Inferior parietal cortex (tissue), 1 donor: Measurements from ENCODE around the gene PHRF1.

Source experiments
- DNase-seq: peaks from one replicate; pipeline ENCODE4 v3.0.0-alpha.2; 2016; ENCODE audit errors: extremely low spot score

PHRF1 gene

DNA sequence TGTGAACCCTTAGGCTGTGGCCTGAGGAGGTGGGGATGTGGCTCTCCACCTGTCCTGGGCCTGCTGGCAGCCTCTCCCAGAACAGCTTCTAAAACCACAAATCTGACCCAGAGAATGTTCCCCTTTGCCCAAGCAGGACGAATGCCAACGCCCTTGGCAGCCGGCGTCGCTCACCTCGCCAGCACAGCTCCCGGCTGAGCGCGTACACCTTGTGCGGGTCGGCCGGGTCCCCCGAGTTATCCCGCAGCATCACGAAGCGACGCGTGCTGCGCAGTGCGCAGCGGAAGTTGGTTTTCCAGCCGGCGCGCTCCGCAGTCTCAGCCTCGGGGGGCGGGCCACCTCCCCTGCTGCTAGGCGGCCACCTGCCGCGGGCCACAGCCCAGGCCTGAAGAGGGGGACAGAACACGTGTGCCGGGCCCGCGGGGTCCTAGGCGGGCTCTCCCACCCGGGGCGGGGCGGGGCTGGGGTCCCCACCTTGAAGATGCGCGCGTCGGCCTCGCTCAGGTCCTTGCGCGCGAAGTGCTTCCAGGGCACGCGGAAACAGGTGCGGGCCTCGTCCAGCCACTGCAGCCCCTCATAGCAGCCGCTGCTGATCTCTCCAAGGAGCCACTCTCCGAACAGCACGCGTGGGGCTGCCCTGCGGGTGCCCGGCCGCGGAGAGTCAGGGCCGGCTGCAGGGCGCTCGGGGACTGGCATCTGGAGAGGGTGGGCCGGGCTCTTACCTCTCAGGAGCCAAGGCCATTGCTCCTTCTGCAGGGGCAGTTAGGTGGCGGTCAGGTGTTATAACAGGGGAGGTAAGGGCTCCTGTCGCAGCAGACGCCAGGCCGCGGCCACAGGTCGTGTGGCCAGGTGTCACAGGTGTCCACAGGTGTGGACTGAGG is 38.6 kb downstream of the PHRF1 start:
- no peak for DNase-seq

DNA sequence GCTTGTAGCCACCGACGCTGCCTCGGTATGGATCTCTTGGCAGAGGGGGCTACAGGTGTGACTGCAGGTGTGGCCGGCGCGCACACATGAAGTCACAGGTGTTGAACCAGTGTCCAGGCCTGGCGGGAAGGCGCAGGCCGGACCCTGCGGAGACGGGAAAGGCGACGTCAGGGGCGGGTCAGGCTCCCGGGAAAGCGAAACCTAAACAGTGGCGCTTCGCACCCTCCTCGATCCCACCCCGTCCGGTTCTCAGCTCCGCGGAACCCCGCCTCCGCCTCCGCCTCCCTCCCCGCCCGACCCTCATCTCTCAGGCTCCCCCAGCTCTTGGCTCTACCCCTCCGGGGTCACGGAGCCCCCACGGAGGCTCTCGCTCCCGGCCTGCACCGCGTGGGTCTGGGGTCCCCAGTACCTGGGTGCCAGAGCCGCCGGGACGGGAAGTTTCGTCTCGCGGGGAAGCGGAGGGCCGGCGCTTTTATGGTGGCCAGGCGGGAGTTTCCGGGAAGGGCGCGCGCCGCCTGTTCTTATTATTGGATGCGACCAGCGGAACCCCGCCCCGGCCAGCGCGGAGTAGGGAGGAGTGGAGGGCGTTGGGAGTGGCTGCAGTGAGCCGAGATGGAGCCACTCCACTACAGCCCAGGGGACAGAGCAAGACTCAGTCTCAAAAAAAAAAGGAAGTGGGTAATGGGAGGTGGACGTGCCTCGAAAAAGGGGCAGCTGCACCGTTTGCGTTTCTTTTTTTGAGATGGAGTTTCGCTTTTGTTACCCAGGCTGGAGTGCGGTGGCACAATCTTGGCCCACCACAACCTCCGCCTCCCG is 39.4 kb downstream of the PHRF1 start, which contains the start of gene IRF7:
TSS of gene IRF7 (minus strand) at position 447 of the 816 bp plus-strand sequence. CDS start 586 bp downstream, outside the sequence.
- peak; percentile 80 for DNase-seq

DNA sequence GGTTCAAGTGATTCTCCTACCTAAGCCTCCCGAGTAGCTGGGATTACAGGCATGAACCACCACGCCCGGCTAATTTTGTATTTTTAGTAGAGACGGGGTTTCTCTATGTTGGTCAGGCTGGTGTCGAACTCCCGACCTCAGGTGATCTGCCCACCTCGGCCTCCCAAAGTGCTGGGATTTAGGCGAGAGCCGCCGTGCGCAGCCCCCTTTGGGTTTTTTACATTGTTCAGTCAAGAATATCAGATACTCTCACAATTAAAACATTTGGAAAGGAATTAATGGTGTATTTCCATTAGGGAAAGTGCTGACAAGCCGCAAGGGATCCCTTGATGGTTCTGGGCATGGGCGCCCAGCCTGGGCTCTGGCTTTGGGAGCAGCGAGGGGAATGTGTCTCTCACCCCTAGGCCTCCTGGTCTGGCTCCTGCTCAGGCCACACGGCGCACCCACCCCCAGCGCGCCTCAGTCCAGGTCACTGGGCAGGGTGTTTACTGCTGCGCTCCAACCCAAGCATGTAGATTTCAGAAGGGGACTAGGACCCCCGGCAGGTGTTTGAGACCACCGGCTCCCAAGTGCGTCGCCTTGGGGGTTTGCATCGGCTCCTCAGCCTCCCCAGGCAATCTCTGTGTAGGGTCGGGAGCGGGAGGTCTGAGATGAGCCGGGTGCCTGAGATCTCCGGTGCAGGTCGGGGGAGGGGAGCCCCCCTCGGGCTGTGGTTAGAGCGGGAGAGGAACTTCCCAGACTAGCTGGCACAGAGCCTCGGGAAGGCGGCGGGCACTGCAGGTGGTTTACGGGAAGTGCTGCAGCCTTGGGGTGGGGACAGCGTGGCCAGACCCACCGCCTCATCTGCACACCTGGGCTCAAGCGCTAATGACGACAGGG is 40.3 kb downstream of the PHRF1 start:
- no peak for DNase-seq

DNA sequence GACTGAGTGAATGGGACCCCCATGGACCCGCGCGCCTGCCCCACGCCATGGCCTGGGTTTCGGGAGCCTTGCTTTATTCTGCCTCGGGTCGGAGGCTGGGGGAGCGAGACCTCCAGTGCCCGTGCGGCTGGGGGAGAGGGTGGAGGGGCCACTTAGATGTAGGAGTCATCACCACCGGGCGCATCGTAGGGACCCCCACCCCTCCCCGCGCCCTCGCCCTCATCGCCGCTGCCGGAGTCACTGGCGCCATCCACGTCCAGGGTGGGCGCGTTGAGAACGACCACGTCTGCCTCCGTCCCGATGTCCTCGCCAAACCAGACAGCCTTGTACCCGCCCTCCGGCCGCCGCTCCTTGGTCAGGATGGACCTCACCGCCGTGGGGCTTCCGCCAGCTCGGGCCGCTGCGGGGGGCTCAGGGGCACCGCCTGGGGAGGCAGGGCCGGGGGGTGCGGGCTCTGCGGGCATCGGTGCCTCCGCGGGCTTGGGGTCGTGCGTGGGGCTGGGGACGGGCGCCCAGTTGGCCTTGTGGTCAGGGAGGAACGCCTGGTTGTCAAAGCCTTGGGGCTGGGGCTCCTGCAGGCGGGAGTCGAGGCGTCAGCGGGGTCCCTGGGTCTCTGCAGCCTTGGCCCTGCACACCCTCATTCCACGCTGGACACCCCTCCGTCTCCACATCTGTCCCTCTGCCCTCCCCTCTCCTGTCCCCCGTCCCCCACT is 41.1 kb downstream of the PHRF1 start:
- DNase-seq = no peak

DNA sequence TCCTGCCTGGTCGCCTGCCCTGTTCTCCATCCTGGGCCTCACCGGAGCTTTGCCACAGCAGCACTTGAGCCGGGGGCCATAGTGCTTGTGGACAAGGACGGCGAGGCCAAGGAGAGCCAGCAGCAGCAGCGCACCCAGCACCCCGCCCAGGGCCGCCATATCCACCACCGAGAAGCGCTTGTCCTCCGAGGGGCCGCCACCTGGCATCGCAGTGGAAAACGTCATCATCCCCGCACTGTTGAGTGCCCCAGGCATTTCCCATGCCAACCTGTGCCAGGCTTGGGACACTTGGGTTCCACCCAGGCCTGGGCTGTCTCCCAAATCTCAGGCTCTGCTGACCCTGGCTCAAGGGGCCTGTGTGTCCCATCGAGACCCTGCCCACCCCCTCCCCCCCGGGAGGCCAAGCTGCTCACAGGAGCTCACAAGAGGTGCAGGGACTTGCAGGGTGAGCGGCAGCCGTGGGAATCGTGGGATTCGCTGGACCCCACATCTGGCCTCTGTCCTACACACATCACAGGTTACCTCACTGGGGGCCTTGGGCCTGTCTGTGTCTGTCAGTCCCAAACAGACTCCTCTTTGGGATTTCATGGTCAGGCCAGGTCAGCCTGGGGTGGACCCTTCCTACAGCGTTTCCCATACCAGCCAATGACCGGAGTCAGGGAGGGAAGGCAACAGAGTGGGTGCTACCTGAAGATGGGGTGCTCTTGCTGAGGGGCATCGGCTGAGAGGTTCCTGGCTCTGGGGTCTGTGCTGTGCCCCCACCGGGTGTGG is 41.8 kb downstream of the PHRF1 start:
- DNase-seq = no peak

DNA sequence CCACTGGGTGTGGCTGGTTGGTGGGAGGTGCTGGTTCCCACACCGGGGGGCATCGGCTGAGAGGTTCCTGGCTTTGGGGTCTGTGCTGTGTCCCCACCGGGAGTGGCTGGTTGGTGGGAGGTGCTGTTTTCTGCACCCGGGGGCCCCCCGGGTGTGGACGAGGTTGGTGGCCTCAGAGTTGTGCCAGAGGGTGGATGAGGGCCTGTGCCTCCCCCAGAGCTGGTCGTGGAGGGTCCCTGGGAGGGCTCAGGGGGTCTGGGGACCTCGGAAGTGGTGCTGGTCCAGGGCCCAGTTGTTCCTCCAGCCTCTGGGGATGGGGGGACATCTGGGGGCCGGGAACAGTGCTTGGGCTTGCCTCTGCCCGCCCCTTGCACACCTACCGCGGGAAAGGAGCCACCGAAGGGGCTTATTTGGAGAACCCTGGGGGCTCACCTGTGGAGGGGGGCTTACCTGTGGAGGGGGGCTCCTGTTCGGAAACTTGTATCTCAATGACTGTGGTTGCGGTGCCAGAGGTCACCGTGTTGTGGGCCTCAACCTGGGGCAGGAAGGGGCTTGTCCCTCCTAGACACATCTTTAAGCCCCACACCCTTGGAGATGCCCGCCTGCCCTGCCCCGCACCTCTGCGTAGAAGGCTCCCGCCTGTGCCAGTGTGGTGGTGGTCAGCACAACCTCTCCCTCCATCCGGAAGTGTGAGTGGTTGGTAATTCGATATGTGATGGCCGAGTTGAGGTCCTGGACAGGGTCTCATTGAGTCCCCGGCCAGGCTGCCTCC is 42.8 kb downstream of the PHRF1 start:
- DNase-seq = no peak

DNA sequence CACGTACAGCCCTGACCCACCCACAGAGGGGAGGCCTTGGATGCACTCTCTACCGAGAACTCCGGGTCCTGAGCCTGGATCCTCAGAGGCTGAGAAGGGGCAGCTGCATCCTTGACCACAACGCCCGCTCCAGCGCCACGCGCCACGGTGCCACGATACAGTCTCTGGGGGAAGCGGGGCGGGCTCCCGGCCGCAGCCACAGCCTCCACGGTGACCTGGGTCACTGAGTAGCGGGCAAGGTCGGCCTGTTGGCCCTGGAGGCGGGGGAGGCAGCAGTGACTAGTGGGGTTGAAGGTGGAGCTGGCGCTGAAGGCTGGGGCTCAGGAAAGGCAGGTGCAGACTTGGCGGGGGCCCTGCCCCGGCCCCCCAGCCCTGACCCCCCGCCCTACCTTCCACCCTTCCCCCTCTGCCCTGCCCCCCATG is 43.4 kb downstream of the PHRF1 start:
- no peak for DNase-seq

DNA sequence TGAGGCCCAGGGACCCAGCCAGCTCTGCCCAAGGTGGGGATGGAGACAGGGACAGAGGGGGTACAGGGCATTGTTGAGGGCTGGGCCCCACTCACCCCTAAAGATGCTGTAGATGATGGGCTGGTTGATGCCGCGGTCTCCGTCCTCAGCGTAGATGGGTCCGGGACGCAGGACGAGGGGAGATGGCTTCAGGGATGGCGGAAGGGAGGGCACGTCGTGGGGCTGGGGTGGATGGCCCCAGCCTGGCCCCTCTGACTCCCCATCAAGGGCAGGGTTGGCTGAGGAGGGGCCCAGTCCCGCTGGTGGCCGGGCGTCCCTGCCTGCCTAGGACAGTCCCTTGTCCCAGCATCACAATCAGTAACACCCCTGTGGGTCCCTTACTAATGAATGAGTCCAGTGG is 43.9 kb downstream of the PHRF1 start:
- DNase-seq = no peak

DNA sequence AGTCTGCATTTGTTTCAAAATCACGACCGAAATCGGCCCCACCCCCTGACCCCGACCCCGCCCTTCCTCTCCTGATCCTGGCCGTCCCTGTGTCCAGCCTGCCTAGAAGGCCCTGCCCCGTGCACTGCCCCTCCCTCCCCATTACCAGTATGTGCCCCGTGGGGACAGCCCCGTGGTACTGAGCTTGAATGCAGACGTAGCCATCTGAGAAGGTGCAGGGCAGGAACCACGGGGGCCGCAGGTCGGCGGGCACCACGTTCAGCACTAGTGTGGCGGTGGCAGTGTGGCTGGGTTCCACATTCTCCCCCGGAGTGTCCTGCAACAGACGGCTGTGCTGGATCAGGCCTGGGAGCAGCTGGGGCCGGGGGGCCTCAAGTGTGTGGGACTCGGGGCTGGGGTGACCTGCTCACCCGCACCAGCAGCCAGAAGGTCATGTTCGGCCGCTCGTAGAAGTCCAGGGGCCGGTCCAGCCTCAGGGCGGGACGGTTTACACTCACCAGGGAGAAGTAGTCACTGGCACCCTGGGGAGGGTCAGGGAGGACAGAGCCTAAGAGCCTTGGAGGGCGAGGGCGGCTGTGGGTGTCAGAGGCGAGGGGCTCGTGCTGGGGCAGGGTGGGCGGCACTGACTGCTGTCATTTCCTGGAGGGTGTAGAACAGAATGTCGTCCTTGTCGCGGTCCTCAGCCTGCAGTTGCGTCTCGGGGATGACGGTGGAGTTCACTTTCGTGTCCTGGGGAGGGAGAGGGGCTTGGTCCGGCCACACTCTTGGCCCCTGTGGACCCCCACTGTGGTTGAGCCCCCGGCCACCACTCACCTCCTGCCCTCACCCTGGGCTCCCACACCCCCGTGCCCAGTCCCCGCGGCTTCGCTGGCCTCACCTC is 44.9 kb downstream of the PHRF1 start:
- no peak for DNase-seq

DNA sequence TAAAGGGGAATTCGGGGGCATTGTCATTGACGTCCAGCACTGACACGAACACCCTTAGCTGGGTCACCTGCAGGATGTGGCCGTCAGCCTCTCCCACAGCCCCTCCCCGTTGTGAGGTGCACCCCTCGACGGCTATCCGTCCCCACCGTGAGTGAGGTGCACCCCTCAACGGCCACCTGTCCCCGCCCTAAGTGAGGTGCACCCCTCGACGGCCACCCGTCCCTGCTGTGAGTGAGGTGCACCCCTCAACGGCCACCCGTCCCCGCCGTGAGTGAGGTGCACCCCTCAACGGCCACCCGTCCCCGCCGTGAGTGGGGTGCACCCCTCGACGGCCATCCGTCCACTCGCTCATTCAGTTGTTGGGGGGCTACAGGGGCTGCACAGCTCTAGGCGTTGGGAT is 45.6 kb downstream of the PHRF1 start:
- no peak for DNase-seq

DNA sequence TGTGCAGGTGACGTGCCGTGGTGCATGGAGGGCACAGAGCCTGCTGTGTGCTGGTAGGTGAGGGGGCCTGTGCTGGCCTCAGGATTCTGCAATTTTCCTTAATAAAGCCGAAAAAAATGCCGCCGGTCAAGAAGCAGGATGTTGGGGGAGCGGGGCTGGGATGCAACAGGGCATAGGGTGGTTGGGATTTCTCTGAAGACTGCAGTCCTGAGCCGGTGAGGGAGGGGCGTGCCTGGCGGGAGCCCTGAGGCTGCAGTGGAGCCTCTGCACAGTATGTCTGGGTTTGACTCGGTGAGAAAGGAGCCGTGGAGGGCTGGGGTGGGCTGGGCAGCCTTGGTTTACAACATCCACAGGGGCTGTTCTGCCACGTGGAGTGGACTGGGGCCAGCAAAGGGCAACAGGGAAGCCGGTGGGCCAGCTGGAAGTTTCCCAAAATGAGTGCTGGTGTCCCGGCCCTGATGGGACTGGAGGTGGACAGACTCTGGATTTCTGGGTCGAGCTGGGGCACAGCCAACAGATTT is 47.1 kb downstream of the PHRF1 start:
- DNase-seq = no peak

DNA sequence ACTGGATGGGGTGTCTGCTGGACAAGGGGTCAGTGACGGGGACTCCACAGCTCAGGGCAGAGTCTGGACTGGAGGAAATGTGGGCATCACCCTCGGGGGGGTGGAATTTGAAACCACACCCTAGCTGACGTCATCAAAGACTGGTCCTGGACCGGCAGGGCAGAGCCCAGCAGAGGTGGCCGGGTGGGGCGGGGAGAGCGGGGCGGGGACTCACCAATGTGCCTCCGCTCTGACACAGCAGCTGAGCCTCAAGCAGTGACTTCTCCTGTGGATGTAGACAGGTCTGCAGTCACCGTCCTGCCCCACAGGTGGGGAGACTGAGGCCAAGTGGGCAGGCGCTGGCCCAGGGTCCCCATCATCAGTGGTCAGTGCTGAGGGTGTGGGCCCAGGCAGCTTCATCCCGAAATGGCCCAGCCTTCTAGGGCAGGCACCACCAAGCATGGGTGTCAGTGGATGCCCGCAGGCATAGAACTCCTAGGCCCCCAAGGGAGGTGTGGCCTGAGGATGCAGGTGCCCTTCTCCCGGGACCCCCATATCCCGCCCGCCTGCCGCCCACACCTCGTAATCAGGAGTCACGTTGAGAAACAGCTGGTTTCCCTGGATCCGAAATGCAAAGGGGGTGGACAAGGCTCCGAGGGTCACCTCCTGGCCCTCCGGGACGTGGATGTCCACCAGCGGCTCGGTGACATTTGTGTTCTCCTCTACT is 47.9 kb downstream of the PHRF1 start:
- DNase-seq = no peak

DNA sequence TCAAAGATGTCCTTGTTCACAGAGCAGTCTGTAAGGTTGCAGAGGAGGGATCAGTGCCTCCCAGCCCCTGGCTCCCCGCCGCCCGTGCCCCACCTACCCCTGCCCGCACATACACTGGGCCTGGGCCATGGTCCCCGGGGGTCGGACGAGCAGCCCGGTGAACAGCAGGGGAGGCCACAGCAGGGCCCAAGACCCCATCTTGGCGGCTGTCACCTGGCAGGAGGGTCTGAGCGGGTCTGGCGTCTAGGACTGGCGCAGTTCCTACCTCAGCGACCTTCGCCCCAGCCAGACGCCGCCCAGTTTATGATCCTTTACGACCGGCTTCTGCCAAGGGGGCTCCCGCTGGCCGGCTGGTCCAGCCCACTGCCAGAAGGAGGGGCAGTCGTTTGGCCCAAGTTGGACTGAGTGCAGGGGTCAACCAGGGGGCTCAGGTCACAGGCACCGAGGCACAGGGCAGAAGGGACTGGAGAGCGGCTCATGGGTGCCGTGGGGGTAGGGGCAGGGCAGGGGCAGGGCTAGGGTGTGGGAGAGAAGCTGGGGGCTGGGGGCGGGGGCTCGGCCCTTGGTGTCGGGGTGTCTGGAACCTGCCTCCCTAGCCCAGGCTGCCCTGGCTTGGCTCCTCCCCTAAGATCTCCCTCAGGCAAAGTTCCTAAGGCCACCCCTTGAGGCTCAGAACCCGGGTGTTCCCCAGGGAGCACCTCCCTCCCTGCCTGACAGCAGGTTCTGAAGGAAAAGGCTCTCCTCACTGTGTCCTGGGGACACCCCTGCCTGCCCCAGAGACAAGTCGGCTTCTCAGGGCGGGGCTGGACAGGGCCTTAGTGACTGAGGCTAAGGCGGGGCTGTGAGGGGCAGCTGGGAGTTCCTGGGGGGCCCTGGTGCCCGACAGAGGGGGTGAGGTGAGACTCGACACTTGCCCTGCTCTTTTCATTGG is 48.7 kb downstream of the PHRF1 start, which contains the start of gene CDHR5:
TSS of gene CDHR5 (minus strand) at position 251 of the 931 bp plus-strand sequence. CDS start at position 198, 53 bp downstream.
- no peak for DNase-seq

DNA sequence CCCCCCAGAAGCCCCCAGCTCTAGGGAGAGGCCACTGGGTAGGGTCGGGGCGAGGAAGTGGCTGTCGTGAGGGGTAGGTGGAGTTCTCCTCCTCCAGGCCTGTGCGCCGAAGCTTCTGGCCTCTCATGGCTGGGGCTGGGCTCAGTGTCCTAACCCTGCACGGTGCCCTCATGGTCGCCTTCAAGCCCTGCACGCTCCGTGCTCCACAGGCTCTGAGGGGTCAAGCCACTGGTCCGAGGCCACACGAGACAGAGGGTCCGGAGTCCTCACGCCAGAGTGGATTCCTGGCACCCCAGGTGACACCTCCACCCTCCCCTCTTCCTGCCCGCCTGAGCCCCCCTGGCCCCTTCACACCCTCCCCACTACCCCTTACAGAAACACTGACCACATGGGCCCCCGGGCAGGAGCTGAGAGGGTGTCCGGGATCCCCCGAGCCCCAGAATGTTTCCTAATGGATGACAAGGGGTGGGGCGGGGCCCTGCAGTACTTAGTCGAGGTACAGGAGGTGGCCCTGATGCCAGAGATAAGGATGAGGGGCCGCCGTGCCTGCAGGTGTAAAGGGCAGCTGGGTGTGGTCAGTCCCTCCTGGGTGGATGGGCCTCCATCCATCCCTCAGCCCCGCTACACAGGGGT is 49.5 kb downstream of the PHRF1 start:
- no peak for DNase-seq

DNA sequence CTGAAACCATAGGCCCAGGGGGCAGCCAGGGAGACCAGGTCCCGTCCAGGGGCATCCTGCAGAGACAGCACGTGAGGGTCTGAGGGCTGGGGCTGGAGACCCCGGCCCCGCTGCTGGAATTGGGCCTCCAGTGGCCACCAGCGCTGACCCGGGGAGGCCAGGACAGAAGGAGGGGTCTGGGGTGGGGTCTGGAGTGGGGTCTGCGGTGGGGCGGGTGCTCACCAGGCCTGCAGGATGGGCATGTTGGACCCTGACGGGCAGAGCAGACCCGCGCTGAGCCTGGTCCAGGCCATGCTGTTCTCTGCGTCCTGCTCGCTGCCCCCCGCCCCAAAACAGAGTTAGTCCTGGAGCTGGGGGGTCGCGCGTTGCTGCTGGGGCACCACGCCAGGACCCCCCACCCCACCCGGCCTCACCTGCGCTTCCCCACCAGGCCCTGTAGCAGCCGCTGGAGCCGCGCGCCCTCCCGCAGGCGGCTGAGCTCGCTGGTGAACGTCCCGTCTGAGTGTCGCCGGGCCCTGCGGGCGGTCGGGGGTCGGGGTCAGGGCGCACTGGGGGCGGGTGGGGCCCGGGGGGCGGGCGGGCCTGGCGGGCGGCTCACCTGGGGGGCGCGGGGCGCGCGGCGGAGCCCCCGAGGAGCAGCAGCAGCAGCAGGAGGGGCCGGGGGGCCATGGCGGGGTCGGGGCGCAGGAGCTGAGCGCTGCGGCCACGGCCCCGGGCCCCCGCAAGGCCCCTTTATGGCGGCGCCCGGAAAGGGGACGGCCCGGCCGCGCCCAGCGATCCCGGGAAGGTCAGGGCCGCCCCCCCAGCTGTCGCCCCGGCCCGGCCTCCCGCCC is 50.4 kb downstream of the PHRF1 start, which contains the start of gene SCT:
TSS of gene SCT (minus strand) at position 707 of the 833 bp plus-strand sequence. CDS start at position 669, 38 bp downstream.
- DNase-seq = no peak
